OCI-LY3 (cell line): Measurements from ENCODE around the gene TESK2.

Experiments used
- H2AFZ ChIP-seq: fragments of 200-600, 300-600 bp; shearing (Covaris generic); 2 replicates; pipeline ENCODE4 v1.6.0; 2014; ENCODE audit warnings: antibody characterized with exemption, low read depth, low read length
- H3K27ac ChIP-seq: fragments of 200-600, 300-600 bp; sonication (generic); 2 replicates; pipeline ENCODE4 v1.5.1; 2014; ENCODE audit warnings: mild to moderate bottlenecking, low read length, moderate library complexity, mixed read lengths
- H3K27me3 ChIP-seq: fragments of 200-600, 300-600 bp; sonication (generic); 2 replicates; pipeline ENCODE4 v1.6.1; 2014; ENCODE audit warnings: low read depth, low read length, mixed read lengths
- H3K36me3 ChIP-seq: fragments of 200-600, 300-600 bp; sonication (generic); replicated peaks from 2 replicates; pipeline ENCODE3; 2014; ENCODE audit warnings: low read depth, low read length, mixed read lengths
- H3K4me1 ChIP-seq: fragments of 300-600, 200-600 bp; sonication (generic); 2 replicates; pipeline ENCODE4 v1.6.1; 2014; ENCODE audit warnings: low read length, mixed read lengths
- H3K4me2 ChIP-seq: fragments of 200-600, 300-600 bp; sonication (generic); 2 replicates; pipeline ENCODE4 v1.6.1; 2014; ENCODE audit warnings: low read length, mixed read lengths
- H3K4me3 ChIP-seq: fragments of 300-600, 200-600 bp; sonication (generic); 2 replicates; pipeline ENCODE4 v1.5.1; 2014; ENCODE audit warnings: antibody characterized with exemption, mild to moderate bottlenecking, low read length, moderate library complexity
- H3K79me2 ChIP-seq: fragments of 300-600, 200-600 bp; shearing (Covaris generic); 2 replicates; pipeline ENCODE4 v1.6.1; 2014; ENCODE audit warnings: mild to moderate bottlenecking, low read length, mixed read lengths
- H3K9ac ChIP-seq: fragments of 300-600, 200-600 bp; shearing (Covaris generic); 2 replicates; pipeline ENCODE4 v1.6.0; 2014; ENCODE audit warnings: mild to moderate bottlenecking, low read length, moderate library complexity
- H3K9me3 ChIP-seq: fragments of 200-600, 300-600 bp; shearing (Covaris generic); 2 replicates; pipeline ENCODE4 v1.6.1; 2014; ENCODE audit warnings: low read length, mixed read lengths; ENCODE audit not compliant: insufficient read depth
- H4K20me1 ChIP-seq: fragments of 200-600, 300-600 bp; sonication (generic); 2 replicates; pipeline ENCODE4 v1.6.1; 2016; ENCODE audit warnings: low read length, mixed read lengths; ENCODE audit not compliant: insufficient read depth
- EZH2phosphoT487 ChIP-seq: fragments of 200-600 bp; shearing (Covaris generic); IDR thresholded peaks from 2 replicates; pipeline ENCODE4 v1.6.1; 2018; ENCODE audit warnings: antibody characterized with exemption, mixed run types, low read depth
- TF ChIP-seq, protein P1 (sequence below): fragments of 200-600, 300-600 bp; sonication (generic); IDR thresholded peaks from 2 replicates; pipeline ENCODE4 v1.5.1; 2014; ENCODE audit warnings: antibody characterized with exemption, low read length, low read depth

Gene TESK2

DNA sequence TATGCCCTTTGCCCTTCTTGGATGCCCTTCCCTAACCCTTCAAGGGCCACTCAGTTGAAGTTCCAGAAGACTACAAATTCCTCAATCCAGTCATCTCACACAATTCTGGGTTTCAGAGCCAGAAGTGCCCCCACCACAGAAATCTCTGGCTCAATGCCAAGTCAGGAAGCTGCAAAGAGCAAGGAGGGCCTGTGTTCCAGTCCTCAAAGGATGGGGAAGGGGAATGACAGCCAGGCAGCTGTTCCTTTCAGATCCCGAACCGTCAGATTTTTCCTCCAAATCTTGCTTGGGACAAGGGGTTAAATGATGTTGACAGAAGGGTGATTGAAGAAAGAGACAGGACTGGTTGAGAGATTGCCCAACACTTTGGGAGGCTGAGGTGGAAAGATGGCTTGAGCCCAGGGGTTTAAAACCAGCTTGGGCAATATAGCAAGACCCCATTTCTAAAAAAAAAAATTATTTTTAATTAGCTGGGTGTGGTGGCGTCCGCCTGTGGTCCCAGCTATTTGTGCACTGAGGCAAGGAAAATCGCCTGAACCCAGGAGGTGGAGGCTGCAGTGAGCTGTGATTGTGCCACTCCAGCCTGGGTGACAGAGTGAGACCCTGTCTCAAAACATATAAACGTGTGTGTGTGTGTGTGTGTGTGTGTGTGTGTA is 165.0 kb downstream of the TESK2 start:
- no peaks in the 10 kb centered on the region for H3K36me3 ChIP-seq
- no peaks in the 10 kb centered on the region for H3K9me3 ChIP-seq
- H3K79me2 ChIP-seq, result no peaks in the 10 kb centered on the region
- TF ChIP-seq, protein P1, sequence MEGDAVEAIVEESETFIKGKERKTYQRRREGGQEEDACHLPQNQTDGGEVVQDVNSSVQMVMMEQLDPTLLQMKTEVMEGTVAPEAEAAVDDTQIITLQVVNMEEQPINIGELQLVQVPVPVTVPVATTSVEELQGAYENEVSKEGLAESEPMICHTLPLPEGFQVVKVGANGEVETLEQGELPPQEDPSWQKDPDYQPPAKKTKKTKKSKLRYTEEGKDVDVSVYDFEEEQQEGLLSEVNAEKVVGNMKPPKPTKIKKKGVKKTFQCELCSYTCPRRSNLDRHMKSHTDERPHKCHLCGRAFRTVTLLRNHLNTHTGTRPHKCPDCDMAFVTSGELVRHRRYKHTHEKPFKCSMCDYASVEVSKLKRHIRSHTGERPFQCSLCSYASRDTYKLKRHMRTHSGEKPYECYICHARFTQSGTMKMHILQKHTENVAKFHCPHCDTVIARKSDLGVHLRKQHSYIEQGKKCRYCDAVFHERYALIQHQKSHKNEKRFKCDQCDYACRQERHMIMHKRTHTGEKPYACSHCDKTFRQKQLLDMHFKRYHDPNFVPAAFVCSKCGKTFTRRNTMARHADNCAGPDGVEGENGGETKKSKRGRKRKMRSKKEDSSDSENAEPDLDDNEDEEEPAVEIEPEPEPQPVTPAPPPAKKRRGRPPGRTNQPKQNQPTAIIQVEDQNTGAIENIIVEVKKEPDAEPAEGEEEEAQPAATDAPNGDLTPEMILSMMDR, result no peak
- TF ChIP-seq EZH2phosphoT487, result no peak
- H3K27ac ChIP-seq, result no peak overlapping the region
- H3K4me1 ChIP-seq, result peaks cover 22% of the 10 kb centered on the region
- H3K27me3 ChIP-seq, result no peaks in the 10 kb centered on the region
- no peak overlapping the region for H3K9ac ChIP-seq
- no peak overlapping the region for H3K4me2 ChIP-seq
- no peak overlapping the region for H2AFZ ChIP-seq
- no peaks in the 10 kb centered on the region for H4K20me1 ChIP-seq
- no peak overlapping the region for H3K4me3 ChIP-seq

DNA sequence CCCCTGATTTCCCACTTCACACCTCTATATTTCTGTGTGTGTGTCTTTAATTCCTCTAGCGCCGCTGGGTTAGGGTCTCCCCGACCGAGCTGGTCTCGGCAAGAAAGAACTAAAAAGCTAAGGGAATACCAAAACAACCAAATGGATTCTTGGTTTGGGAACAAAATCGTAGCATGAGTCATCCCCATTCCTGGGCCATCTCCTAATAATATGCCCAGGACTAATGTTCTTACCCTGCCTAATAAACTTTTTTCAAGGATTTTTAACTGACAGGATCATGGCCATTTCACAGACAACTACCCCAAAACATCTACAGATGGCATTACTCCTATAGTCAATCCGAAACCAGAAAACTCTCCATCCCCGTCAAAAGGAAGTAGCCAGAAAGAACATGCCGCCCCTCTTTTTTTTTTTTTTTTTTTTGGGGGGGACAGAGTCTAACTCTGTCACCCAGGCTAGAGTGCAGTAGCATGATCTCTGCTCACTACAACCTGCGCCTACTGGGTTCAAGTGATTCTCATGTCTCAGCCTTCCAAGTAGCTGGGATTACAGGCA is 168.4 kb downstream of the TESK2 start:
- Histone ChIP-seq H3K27ac (peak overlapping the region; percentile 57), H3K79me2 (no peaks in the 10 kb centered on the region), H3K4me2 (peak overlapping the region; percentile 95)

DNA sequence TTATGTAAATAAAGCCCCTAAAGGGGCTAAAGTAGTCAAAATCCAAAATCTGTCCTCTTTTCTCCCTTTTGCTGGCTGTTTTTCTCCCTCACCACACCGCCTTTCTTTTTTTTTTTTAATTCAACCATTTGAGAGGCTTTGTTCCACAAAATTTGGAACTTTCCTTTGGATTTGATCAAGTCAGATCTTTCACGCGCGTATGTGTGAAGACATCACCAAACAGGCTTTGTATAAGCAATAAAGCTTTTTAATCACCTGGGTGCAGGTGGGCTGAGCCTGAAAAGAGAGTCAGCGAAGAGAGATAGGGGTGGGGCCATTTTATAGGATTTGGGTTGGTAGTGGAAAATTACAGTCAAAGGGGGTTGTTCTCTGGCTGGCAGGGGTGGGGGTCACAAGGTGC is 169.5 kb downstream of the TESK2 start:
- Histone ChIP-seq H3K27me3 (no peaks in the 10 kb centered on the region), H3K9me3 (no peaks in the 10 kb centered on the region), H2AFZ (peak overlapping the region; percentile 93; the same call in 1 of the 2 replicates), H3K79me2 (no peaks in the 10 kb centered on the region), H3K9ac (peak overlapping the region; percentile 75), H3K4me2 (peak overlapping the region; percentile 95), H3K27ac (peak overlapping the region; percentile 83), H3K4me1 (peaks cover 26% of the 10 kb centered on the region), H3K4me3 (peak overlapping the region; percentile 76), H3K36me3 (no peaks in the 10 kb centered on the region), H4K20me1 (no peaks in the 10 kb centered on the region)
- TF ChIP-seq, protein P1, result no peak
- TF ChIP-seq EZH2phosphoT487, result no peak

More for the DNA sequence above, 168.4 kb downstream of the TESK2 start:
- no peak for TF ChIP-seq EZH2phosphoT487
- TF ChIP-seq, protein P1, result no peak
- Histone ChIP-seq H2AFZ (peak overlapping the region; percentile 2; the same call in 1 of the 2 replicates), H3K4me1 (peaks cover 26% of the 10 kb centered on the region), H4K20me1 (no peaks in the 10 kb centered on the region), H3K9ac (peak overlapping the region; percentile 58), H3K27me3 (no peaks in the 10 kb centered on the region), H3K9me3 (no peaks in the 10 kb centered on the region), H3K36me3 (no peaks in the 10 kb centered on the region), H3K4me3 (peak overlapping the region; percentile 54)

DNA sequence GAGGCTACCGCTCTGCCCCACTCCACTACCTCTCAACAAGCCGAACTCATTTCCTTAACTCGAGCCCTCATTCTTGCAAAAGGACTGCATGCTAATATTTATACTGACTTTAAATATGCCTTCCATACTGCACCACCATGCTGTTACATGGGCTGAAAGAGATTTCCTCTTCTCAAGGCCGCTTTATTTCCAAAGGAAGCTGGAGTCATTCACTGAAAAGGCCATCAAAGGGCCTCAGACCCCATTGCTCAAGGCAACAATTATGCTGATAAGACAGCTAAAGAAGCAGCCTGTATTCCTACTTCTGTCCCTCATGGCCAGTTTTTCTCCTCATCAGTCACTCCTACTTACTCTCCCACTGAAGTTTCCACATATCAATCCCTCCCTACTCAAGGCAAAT is 171.2 kb downstream of the TESK2 start:
- TF ChIP-seq EZH2phosphoT487, result no peak
- TF ChIP-seq, protein P1, result no peak
- H3K9ac ChIP-seq, result no peak overlapping the region
- no peaks in the 10 kb centered on the region for H4K20me1 ChIP-seq
- H3K4me1 ChIP-seq, result peaks cover 26% of the 10 kb centered on the region
- H3K36me3 ChIP-seq, result no peaks in the 10 kb centered on the region
- H3K4me2 ChIP-seq, result no peak overlapping the region
- H3K9me3 ChIP-seq, result no peaks in the 10 kb centered on the region
- no peaks in the 10 kb centered on the region for H3K79me2 ChIP-seq
- no peak overlapping the region for H2AFZ ChIP-seq
- no peak overlapping the region for H3K4me3 ChIP-seq
- H3K27me3 ChIP-seq, result no peaks in the 10 kb centered on the region
- H3K27ac ChIP-seq, result no peak overlapping the region
